ENCODE measurements around the gene SNX11. TPM values are rescaled to one million over a fixed set of nuclear protein-coding genes. Genes with fewer than 3 reads are reported as not detected.

The SNX11 gene
- total RNA-seq, 1 experiment from 2014 or later, result 26.8 TPM

GRCh38 chr17:48111937-48112241 is 4.3 kb downstream of the SNX11 start:
- no TSS peak for BruUV-seq (replicated peaks)
- Histone ChIP-seq H3K9ac (ENCODE audit: low read length) (no peak overlapping the region), H3K9me2 (ENCODE audit: insufficient read depth) (no peaks in the 10 kb centered on the region), H3K4me2 (ENCODE audit: low read length) (no peak overlapping the region), H3K9me3 (ENCODE audit: control insufficient read depth in 1 of 2, insufficient read depth in 1 of 2, low read depth in 1 of 2, low read length in 2 of 2) (no peaks in the 10 kb centered on the region), H2AFZ (ENCODE audit: low read depth, low read length, poor library complexity, severe bottlenecking) (no peak overlapping the region), H3K79me2 (ENCODE audit: insufficient read depth, low read length) (peaks cover 57% of the 10 kb centered on the region), H3K4me3 (replicated peaks in 1 of 2; ENCODE audit: low read depth in 1 of 2, low read length in 2 of 2) (no peak overlapping the region), H3K36me3 (ENCODE audit: control insufficient read depth in 1 of 2, insufficient read depth in 2 of 2, low read length in 2 of 2) (peaks cover 6 to 7% of the 10 kb centered on the region in 2 experiments; a peak in 2 of 4 replicates), H3K4me1 (ENCODE audit: control insufficient read depth in 1 of 2, insufficient read depth in 2 of 2, low read length in 2 of 2) (peaks cover 0 to 12% of the 10 kb centered on the region in 2 experiments; a peak in 2 of 4 replicates), H4K20me1 (ENCODE audit: insufficient read depth) (no peaks in the 10 kb centered on the region), H3K27ac (ENCODE audit: low read depth, low read length) (no peak overlapping the region), H3K27me3 (ENCODE audit: insufficient read depth, low read length) (no peaks in the 10 kb centered on the region)
- RAD21 ChIA-PET (ENCODE audit: low non-redundant PET in 1 of 2, low total read pairs in 2 of 2, uncharacterized antibody in 2 of 2, unreplicated experiment in 2 of 2), result no interaction called here
- POLR2A ChIA-PET, result interaction anchor here (0.6 kb wide), 1 partner anchor 63 kb away, joined by 3 read pairs; no protein-coding TSS in a partner anchor
- TF ChIP-seq SP1 (IDR thresholded peaks at IDR 0.05; ENCODE audit: low read depth) (no peak), REST (IDR thresholded peaks at IDR 0.05; ENCODE audit: low read depth) (no peak), EGR1 (IDR thresholded peaks at IDR 0.05; ENCODE audit: low read depth) (no peak), SIN3A (IDR thresholded peaks at IDR 0.05; ENCODE audit: low read depth) (no peak), POLR2AphosphoS5 (IDR thresholded peaks at IDR 0.05; ENCODE audit: low read depth, low read length) (no peak), POLR2A (IDR thresholded peaks at IDR 0.05; ENCODE audit: borderline replicate concordance, extremely low read depth, insufficient read depth, insufficient read length) (no peak), SRF (IDR thresholded peaks at IDR 0.05; ENCODE audit: low read depth) (no peak), YY1 (IDR thresholded peaks at IDR 0.05; ENCODE audit: extremely low read depth, insufficient replicate concordance, low read depth, low read length) (no peak), CBX3 (IDR thresholded peaks at IDR 0.05; ENCODE audit: low read depth) (no peak), EZH2phosphoT487 (IDR thresholded peaks at IDR 0.05; ENCODE audit: borderline replicate concordance) (no peak), ATF3 (IDR thresholded peaks at IDR 0.05) (no peak), ZNF274 (IDR thresholded peaks at IDR 0.05; ENCODE audit: low read depth, low read length) (no peak), ZFX (IDR thresholded peaks at IDR 0.05) (no peak)
- TF ChIP-seq, protein P1, sequence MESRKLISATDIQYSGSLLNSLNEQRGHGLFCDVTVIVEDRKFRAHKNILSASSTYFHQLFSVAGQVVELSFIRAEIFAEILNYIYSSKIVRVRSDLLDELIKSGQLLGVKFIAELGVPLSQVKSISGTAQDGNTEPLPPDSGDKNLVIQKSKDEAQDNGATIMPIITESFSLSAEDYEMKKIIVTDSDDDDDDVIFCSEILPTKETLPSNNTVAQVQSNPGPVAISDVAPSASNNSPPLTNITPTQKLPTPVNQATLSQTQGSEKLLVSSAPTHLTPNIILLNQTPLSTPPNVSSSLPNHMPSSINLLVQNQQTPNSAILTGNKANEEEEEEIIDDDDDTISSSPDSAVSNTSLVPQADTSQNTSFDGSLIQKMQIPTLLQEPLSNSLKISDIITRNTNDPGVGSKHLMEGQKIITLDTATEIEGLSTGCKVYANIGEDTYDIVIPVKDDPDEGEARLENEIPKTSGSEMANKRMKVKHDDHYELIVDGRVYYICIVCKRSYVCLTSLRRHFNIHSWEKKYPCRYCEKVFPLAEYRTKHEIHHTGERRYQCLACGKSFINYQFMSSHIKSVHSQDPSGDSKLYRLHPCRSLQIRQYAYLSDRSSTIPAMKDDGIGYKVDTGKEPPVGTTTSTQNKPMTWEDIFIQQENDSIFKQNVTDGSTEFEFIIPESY (IDR thresholded peaks at IDR 0.05; ENCODE audit: extremely low read depth, insufficient replicate concordance, low read length), result no peak
- DNase-seq (ENCODE audit: low read depth, low spot score) (no peak), ATAC-seq (no peak)
- CTCF ChIA-PET, result interaction anchor here (0.6 to 1.3 kb wide), 3 partner anchors 14 to 87 kb away, joined by 3 read pairs; no protein-coding TSS in a partner anchor
- intact Hi-C loops (cut with micrococcal nuclease), result no loop called here
